Activated naive CD4-positive, alpha-beta T cell (primary cell): Measurements from ENCODE around the gene CCDC74B.
"Not testable (repeated sequence)": the region's sequence is repeated elsewhere in the genome, so short reads cannot be mapped to it uniquely, and the experiment has no call there.

Experiments used
- DNase-seq, 4 experiments: peaks; one replicate each; lab custom pipeline; 2025; lab: John Stamatoyannopoulos, UW

CCDC74B gene

GRCh38 chr2:130166611-130167010, 21.7 kb upstream of the CCDC74B start:
- not testable (repeated sequence) for DNase-seq

GRCh38 chr2:130165293-130166016, 20.5 kb upstream of the CCDC74B start:
- no peak for DNase-seq

GRCh38 chr2:130162968-130163367, 18.1 kb upstream of the CCDC74B start:
- no peak for DNase-seq

GRCh38 chr2:130162486-130162885, 17.6 kb upstream of the CCDC74B start:
- not testable (repeated sequence) for DNase-seq

- DNase-seq: not testable (repeated sequence)
These were observed 16.2 kb upstream of the CCDC74B start for GRCh38 chr2:130160838-130161705.

GRCh38 chr2:130160131-130160530, 15.2 kb upstream of the CCDC74B start:
- DNase-seq: no peak

- DNase-seq: not testable (repeated sequence)
These were observed 14.5 kb upstream of the CCDC74B start for GRCh38 chr2:130159376-130159775.

- DNase-seq: no peak
These were observed 13.7 kb upstream of the CCDC74B start for GRCh38 chr2:130158631-130159030.

- DNase-seq: not testable (repeated sequence)
These were observed 13.1 kb upstream of the CCDC74B start for GRCh38 chr2:130157825-130158514.

GRCh38 chr2:130157354-130157753, 12.4 kb upstream of the CCDC74B start:
- DNase-seq: not testable (repeated sequence)

- DNase-seq: no peak
These were observed 11.7 kb upstream of the CCDC74B start for GRCh38 chr2:130156624-130157004.

- DNase-seq: not testable (repeated sequence)
These were observed 11.2 kb upstream of the CCDC74B start for GRCh38 chr2:130155956-130156623.

- DNase-seq: no peak
These were observed 10.2 kb upstream of the CCDC74B start for GRCh38 chr2:130154773-130155765.

- DNase-seq: not testable (repeated sequence)
These were observed 9.5 kb upstream of the CCDC74B start for GRCh38 chr2:130154423-130154770.

- DNase-seq: not testable (repeated sequence)
These were observed 9.0 kb upstream of the CCDC74B start for GRCh38 chr2:130153721-130154422.

GRCh38 chr2:130152816-130153595, 8.1 kb upstream of the CCDC74B start:
- no peak for DNase-seq

GRCh38 chr2:130152136-130152815, 7.4 kb upstream of the CCDC74B start:
- DNase-seq: not testable (repeated sequence)

- not testable (repeated sequence) for DNase-seq
These were observed 6.2 kb upstream of the CCDC74B start for GRCh38 chr2:130151145-130151512.
